ENCODE data around the gene RGMB.

The RGMB gene

GRCh38 chr5:98839469-98840383 lies 66.3 kb downstream of the RGMB start:
- ChIA-PET CTCF (interaction anchor here (0.7 to 4.3 kb wide), 14 partner anchors 8 to 218 kb away, joined by 3 to 26 read pairs (median 4); no protein-coding TSS in a partner anchor), POLR2A (no interaction called here)
- DNase-seq (ENCODE audit: extremely low spot score): no peak
- TF ChIP-seq, protein P1, sequence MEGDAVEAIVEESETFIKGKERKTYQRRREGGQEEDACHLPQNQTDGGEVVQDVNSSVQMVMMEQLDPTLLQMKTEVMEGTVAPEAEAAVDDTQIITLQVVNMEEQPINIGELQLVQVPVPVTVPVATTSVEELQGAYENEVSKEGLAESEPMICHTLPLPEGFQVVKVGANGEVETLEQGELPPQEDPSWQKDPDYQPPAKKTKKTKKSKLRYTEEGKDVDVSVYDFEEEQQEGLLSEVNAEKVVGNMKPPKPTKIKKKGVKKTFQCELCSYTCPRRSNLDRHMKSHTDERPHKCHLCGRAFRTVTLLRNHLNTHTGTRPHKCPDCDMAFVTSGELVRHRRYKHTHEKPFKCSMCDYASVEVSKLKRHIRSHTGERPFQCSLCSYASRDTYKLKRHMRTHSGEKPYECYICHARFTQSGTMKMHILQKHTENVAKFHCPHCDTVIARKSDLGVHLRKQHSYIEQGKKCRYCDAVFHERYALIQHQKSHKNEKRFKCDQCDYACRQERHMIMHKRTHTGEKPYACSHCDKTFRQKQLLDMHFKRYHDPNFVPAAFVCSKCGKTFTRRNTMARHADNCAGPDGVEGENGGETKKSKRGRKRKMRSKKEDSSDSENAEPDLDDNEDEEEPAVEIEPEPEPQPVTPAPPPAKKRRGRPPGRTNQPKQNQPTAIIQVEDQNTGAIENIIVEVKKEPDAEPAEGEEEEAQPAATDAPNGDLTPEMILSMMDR (IDR thresholded peaks at IDR 0.05; ENCODE audit: control extremely low read depth, extremely low read depth, low read depth, missing control alignments): peak; percentile 50

- ChIA-PET CTCF (interaction anchor here (1.2 to 4.3 kb wide), 5 partner anchors 10 to 86 kb away, joined by 3 to 26 read pairs (median 4); no protein-coding TSS in a partner anchor), POLR2A (no interaction called here)
- no peak for DNase-seq (ENCODE audit: extremely low spot score)
- TF ChIP-seq, protein P1 (IDR thresholded peaks at IDR 0.05; ENCODE audit: control extremely low read depth, extremely low read depth, low read depth, missing control alignments): no peak
These were observed 67.5 kb downstream of the RGMB start for GRCh38 chr5:98840946-98841345.

- ChIA-PET POLR2A (no interaction called here), CTCF (interaction anchor here (1.0 to 2.2 kb wide), 3 partner anchors 9 to 48 kb away, joined by 3 to 11 read pairs (median 3); no protein-coding TSS in a partner anchor)
- TF ChIP-seq, protein P1 (IDR thresholded peaks at IDR 0.05; ENCODE audit: control extremely low read depth, extremely low read depth, low read depth, missing control alignments): no peak
- DNase-seq (ENCODE audit: extremely low spot score): no peak
These were observed 70.0 kb downstream of the RGMB start for GRCh38 chr5:98843481-98843880.

GRCh38 chr5:98844865-98845264 lies 71.4 kb downstream of the RGMB start:
- POLR2A ChIA-PET: no interaction called here
- no peak for DNase-seq (ENCODE audit: extremely low spot score)
- TF ChIP-seq, protein P1 (IDR thresholded peaks at IDR 0.05; ENCODE audit: control extremely low read depth, extremely low read depth, low read depth, missing control alignments): no peak
- CTCF ChIA-PET: interaction anchor here (1.5 kb wide), 1 partner anchor 15 kb away, joined by 3 read pairs; no protein-coding TSS in a partner anchor

GRCh38 chr5:98845878-98846277 lies 72.4 kb downstream of the RGMB start:
- no peak for DNase-seq (ENCODE audit: extremely low spot score)
- TF ChIP-seq, protein P1 (IDR thresholded peaks at IDR 0.05; ENCODE audit: control extremely low read depth, extremely low read depth, low read depth, missing control alignments): no peak
- POLR2A ChIA-PET: no interaction called here
- CTCF ChIA-PET: no interaction called here
